Measurements from ENCODE around the gene PTPRR. TPM values are rescaled to one million over a fixed set of nuclear protein-coding genes. Genes with fewer than 3 reads are reported as not detected.

PTPRR gene
- total RNA-seq, 2 donors from 2014 or later, result 21.8 to 43.8 TPM

- intact Hi-C loops (cut with DNase I), result loop anchor here (5.0 kb wide), 1 partner anchor 102 kb away; no protein-coding TSS in a partner anchor
- Histone ChIP-seq H3K4me3 (no peak overlapping the region), H3K27ac (no peak overlapping the region), H3K4me1 (no peaks in the 10 kb centered on the region), H3K36me3 (no peaks in the 10 kb centered on the region), H3K9me3 (no peaks in the 10 kb centered on the region), H3K27me3 (no peaks in the 10 kb centered on the region), H3K9ac (ENCODE audit: low read depth in 2 of 2, low read length in 2 of 2) (no peak overlapping the region)
- no peak for TF ChIP-seq CTCF (IDR thresholded peaks at IDR 0.05)
- no peak for DNase-seq
These were observed 211.5 kb downstream of the PTPRR start for GRCh38 chr12:70709022-70709421.

GRCh38 chr12:70706611-70707010 lies 213.9 kb downstream of the PTPRR start:
- no peaks in the 10 kb centered on the region for H3K36me3 ChIP-seq
- intact Hi-C loops (cut with DNase I), result loop anchor here (5.0 kb wide), 1 partner anchor 99 kb away; no protein-coding TSS in a partner anchor
- no peak overlapping the region for H3K4me3 ChIP-seq
- H3K27me3 ChIP-seq, result no peaks in the 10 kb centered on the region
- TF ChIP-seq CTCF (IDR thresholded peaks at IDR 0.05), result no peak
- no peak overlapping the region for H3K9ac ChIP-seq (ENCODE audit: low read depth in 2 of 2, low read length in 2 of 2)
- H3K9me3 ChIP-seq, result no peaks in the 10 kb centered on the region
- H3K27ac ChIP-seq, result no peak overlapping the region
- DNase-seq, result no peak
- H3K4me1 ChIP-seq, result no peaks in the 10 kb centered on the region

GRCh38 chr12:70698345-70698744 lies 222.2 kb downstream of the PTPRR start:
- H3K27ac ChIP-seq, result no peak overlapping the region
- H3K36me3 ChIP-seq, result no peaks in the 10 kb centered on the region
- no peaks in the 10 kb centered on the region for H3K9me3 ChIP-seq
- no peak for TF ChIP-seq CTCF (IDR thresholded peaks at IDR 0.05)
- no peaks in the 10 kb centered on the region for H3K4me1 ChIP-seq
- no peak overlapping the region for H3K9ac ChIP-seq (ENCODE audit: low read depth in 2 of 2, low read length in 2 of 2)
- no peak overlapping the region for H3K4me3 ChIP-seq
- intact Hi-C loops (cut with DNase I), result no loop called here
- no peak for DNase-seq
- H3K27me3 ChIP-seq, result no peaks in the 10 kb centered on the region

- Histone ChIP-seq H3K36me3 (no peaks in the 10 kb centered on the region), H3K9ac (ENCODE audit: low read depth in 2 of 2, low read length in 2 of 2) (no peak overlapping the region), H3K27ac (no peak overlapping the region), H3K4me3 (no peak overlapping the region), H3K9me3 (no peaks in the 10 kb centered on the region), H3K27me3 (no peaks in the 10 kb centered on the region), H3K4me1 (no peaks in the 10 kb centered on the region)
- intact Hi-C loops (cut with DNase I), result no loop called here
- peak; percentile 30 for DNase-seq
- no peak for TF ChIP-seq CTCF (IDR thresholded peaks at IDR 0.05)
These were observed 225.0 kb downstream of the PTPRR start for GRCh38 chr12:70695361-70696023.

- intact Hi-C loops (cut with DNase I), result no loop called here
- Histone ChIP-seq H3K27ac (no peak overlapping the region), H3K9ac (ENCODE audit: low read depth in 2 of 2, low read length in 2 of 2) (no peak overlapping the region), H3K27me3 (no peaks in the 10 kb centered on the region), H3K4me3 (no peak overlapping the region), H3K4me1 (no peaks in the 10 kb centered on the region), H3K9me3 (no peaks in the 10 kb centered on the region), H3K36me3 (no peaks in the 10 kb centered on the region)
- peak; percentile 27 for TF ChIP-seq CTCF (IDR thresholded peaks at IDR 0.05)
- DNase-seq, result no peak
These were observed 227.8 kb downstream of the PTPRR start for GRCh38 chr12:70692681-70693288.

Data from colonic mucosa (tissue), 4 donors.